Liver (tissue), 3 donors: ENCODE measurements around the gene ING3.

Experiments
- ATF3 ChIP-seq: IDR thresholded peaks from 2 replicates; pipeline ENCODE4 v1.6.1; 2016; ENCODE audit warnings: antibody characterized with exemption
- CTCF ChIP-seq: fragments of 150-350 bp; IDR thresholded peaks from 2 replicates; pipeline ENCODE4 v1.5.1; 2017; ENCODE audit warnings: improper control_type of control experiment, low read depth, low read length; ENCODE audit not compliant: missing input control
- EGR1 ChIP-seq, 2 donors: IDR thresholded peaks; 2 replicates each; pipeline ENCODE4 v1.6.1; 2016 to 2018; ENCODE audit warnings: antibody characterized with exemption in 2 of 2, low read depth in 2 of 2
- FOXA1 ChIP-seq: IDR thresholded peaks from 2 replicates; pipeline ENCODE4 v1.6.1; 2016; ENCODE audit warnings: antibody characterized with exemption
- GABPA ChIP-seq, 2 donors: IDR thresholded peaks in 1 of 2; conservative IDR thresholded peaks in 1 of 2; 2 replicates each; pipeline ENCODE4 v1.6.1; 2016; ENCODE audit warnings: antibody characterized with exemption in 2 of 2, mild to moderate bottlenecking in 1 of 2, moderate library complexity in 1 of 2
- HNF4G ChIP-seq: IDR thresholded peaks from 2 replicates; pipeline ENCODE4 v1.6.1; 2016; ENCODE audit warnings: antibody characterized with exemption
- JUND ChIP-seq, 2 donors: IDR thresholded peaks; 2 replicates each; pipeline ENCODE4 v1.6.1; 2016; ENCODE audit warnings: antibody characterized with exemption in 2 of 2
- MAX ChIP-seq: IDR thresholded peaks from 2 replicates; pipeline ENCODE4 v1.6.1; 2016; ENCODE audit warnings: antibody characterized with exemption
- RAD21 ChIP-seq, 2 donors: IDR thresholded peaks; 2 replicates each; pipeline ENCODE4 v1.6.1; 2016; ENCODE audit warnings: antibody characterized with exemption in 2 of 2, mild to moderate bottlenecking in 2 of 2
- REST ChIP-seq: IDR thresholded peaks from 2 replicates; pipeline ENCODE4 v1.6.1; 2016; ENCODE audit warnings: antibody characterized with exemption, mild to moderate bottlenecking
- SP1 ChIP-seq: IDR thresholded peaks from 2 replicates; pipeline ENCODE4 v1.6.1; 2018; ENCODE audit warnings: antibody characterized with exemption, mild to moderate bottlenecking
- TAF1 ChIP-seq: conservative IDR thresholded peaks from 2 replicates; pipeline ENCODE4 v1.6.1; 2016; ENCODE audit warnings: antibody characterized with exemption, mild to moderate bottlenecking
- YY1 ChIP-seq: IDR thresholded peaks from 2 replicates; pipeline ENCODE4 v1.6.1; 2016; ENCODE audit warnings: antibody characterized with exemption, mild to moderate bottlenecking
- ZBTB33 ChIP-seq: IDR thresholded peaks from 2 replicates; pipeline ENCODE4 v1.6.1; 2016; ENCODE audit warnings: antibody characterized with exemption
- donor health status: healthy.
- donor health status: healthy.

- TF ChIP-seq TAF1, result no peak
- no peak for TF ChIP-seq CTCF
- TF ChIP-seq YY1, result no peak
- TF ChIP-seq FOXA1, result no peak
- TF ChIP-seq REST, result no peak
- TF ChIP-seq MAX, result no peak
- no peak for TF ChIP-seq SP1
- no peak for TF ChIP-seq RAD21 (IDR thresholded peaks at IDR 0.05)
- no peak for TF ChIP-seq ATF3
- no peak for TF ChIP-seq ZBTB33
- no peak for TF ChIP-seq GABPA (IDR thresholded peaks at IDR 0.05 in 1 of 2, conservative IDR thresholded peaks at IDR 0.05 in 1 of 2)
- TF ChIP-seq HNF4G, result no peak
- no peak for TF ChIP-seq EGR1 (IDR thresholded peaks at IDR 0.05; ENCODE audit: low read depth in 2 of 2)
- no peak for TF ChIP-seq JUND (IDR thresholded peaks at IDR 0.05)
Measured at GRCh38 chr7:120981888-120982615, 31.5 kb downstream of the ING3 start.
